Calu3 (cell line): ENCODE results near the gene OTUD4. TPM values are rescaled to one million over a fixed set of nuclear protein-coding genes. Genes with fewer than 3 reads are reported as not detected.
A peak's percentile ranks its signal among the peaks of the same experiment; 100 is the strongest.
"Not testable (repeated sequence)": the region's sequence is repeated elsewhere in the genome, so short reads cannot be mapped to it uniquely, and the experiment has no call there.

ENCODE experiments used
- BruUV-seq: library from RNA; stranded (reverse); fragments of 400-500 nt; replicated peaks from 2 replicates; lab custom pipeline; 2021; lab: Mats Ljungman, UMichigan
- CTCF ChIA-PET: fragments of 300-600 bp; sonication (Branson Sonifier 250); formaldehyde crosslinking; loops from one replicate; lab custom pipeline; 2022; ENCODE audit warnings: antibody characterized with exemption; lab: Charles Lee
- DNase-seq: peaks from one replicate; pipeline ENCODE4 v3.0.0; 2022
- H3K27ac Mint-ChIP-seq: one replicate; pipeline ENCODE4 v1.8.0; 2022; ENCODE audit warnings: mixed read lengths; ENCODE audit not compliant: unreplicated experiment
- H3K27me3 Mint-ChIP-seq: one replicate; pipeline ENCODE4 v1.8.0; 2022; ENCODE audit warnings: mixed read lengths; ENCODE audit not compliant: unreplicated experiment
- H3K36me3 Mint-ChIP-seq: one replicate; pipeline ENCODE4 v1.8.0; 2022; ENCODE audit warnings: mild to moderate bottlenecking, moderate library complexity, mixed read lengths; ENCODE audit not compliant: insufficient read depth, unreplicated experiment
- H3K4me1 Mint-ChIP-seq: one replicate; pipeline ENCODE4 v1.8.0; 2022; ENCODE audit warnings: mild to moderate bottlenecking, low read depth, mixed read lengths; ENCODE audit not compliant: unreplicated experiment
- H3K4me3 Mint-ChIP-seq: one replicate; pipeline ENCODE4 v1.8.0; 2022; ENCODE audit warnings: mild to moderate bottlenecking, low read depth, moderate library complexity, mixed read lengths; ENCODE audit not compliant: unreplicated experiment
- H3K9me3 Mint-ChIP-seq: one replicate; pipeline ENCODE4 v1.8.0; 2022; ENCODE audit warnings: low read depth, mixed read lengths; ENCODE audit not compliant: unreplicated experiment
- CTCF ChIP-seq: fragments of 200-600 bp; IDR thresholded peaks from one replicate; pipeline ENCODE4 v1.8.0; 2022; ENCODE audit warnings: antibody characterized with exemption; ENCODE audit not compliant: unreplicated experiment
- intact Hi-C: fragments of 100-400 bp; cut with micrococcal nuclease; formaldehyde crosslinking; loops from one replicate; pipeline ENCODE4 v1.10.0; 2022; ENCODE audit not compliant: unreplicated experiment
- total RNA-seq: library from RNA; stranded (reverse); gene quantifications from 2 replicates; pipeline ENCODE4 v1.2.3, GENCODE V29; 2022

Gene OTUD4
- total RNA-seq, 1 experiment from 2014 or later: 32.7 TPM

DNA sequence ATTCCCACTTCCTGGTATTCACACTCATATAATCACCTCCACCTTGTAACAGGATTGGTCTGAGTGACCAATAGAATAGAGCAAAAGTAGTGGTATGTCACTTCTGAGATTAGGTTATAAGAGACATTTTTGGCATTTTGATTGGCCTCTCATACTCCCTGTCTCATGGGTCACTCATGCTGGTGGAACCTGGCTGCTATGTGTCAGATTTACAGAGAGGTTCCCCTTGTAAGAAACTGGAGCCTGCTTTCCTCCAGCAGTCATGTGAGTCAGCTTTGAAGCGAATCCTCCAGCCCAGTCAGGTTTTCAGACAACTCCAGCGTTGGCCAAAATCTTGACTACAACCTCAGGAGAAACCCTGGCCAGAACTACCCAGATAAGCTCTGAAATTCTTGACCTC lies 2.6 kb upstream of the OTUD4 start:
- no TSS peak for BruUV-seq
- TF ChIP-seq CTCF: no peak
- Mint-ChIP-seq H3K27me3 (no peaks in the 10 kb centered on the region), H3K4me1 (peaks cover 6% of the 10 kb centered on the region), H3K9me3 (no peaks in the 10 kb centered on the region), H3K36me3 (peaks cover 31% of the 10 kb centered on the region), H3K4me3 (no peak overlapping the region), H3K27ac (no peak overlapping the region)
- DNase-seq: no peak
- CTCF ChIA-PET: no interaction called here
- intact Hi-C loops: no loop called here

- no TSS peak for BruUV-seq
- TF ChIP-seq CTCF: no peak
- peaks cover 6% of the 10 kb centered on the region for H3K4me1 Mint-ChIP-seq
- H3K9me3 Mint-ChIP-seq: no peaks in the 10 kb centered on the region
- CTCF ChIA-PET: no interaction called here
- no peak overlapping the region for H3K27ac Mint-ChIP-seq
- peaks cover 35% of the 10 kb centered on the region for H3K36me3 Mint-ChIP-seq
- no peak overlapping the region for H3K4me3 Mint-ChIP-seq
- DNase-seq: no peak
- no peaks in the 10 kb centered on the region for H3K27me3 Mint-ChIP-seq
- intact Hi-C loops: no loop called here
Measured at GRCh38 chr4:145182222-145182621, 1.8 kb upstream of the OTUD4 start.

GRCh38 chr4:145181091-145181501 lies 707 bp upstream of the OTUD4 start:
- Mint-ChIP-seq H3K27me3 (no peaks in the 10 kb centered on the region), H3K27ac (peak overlapping the region; percentile 79), H3K9me3 (no peaks in the 10 kb centered on the region), H3K36me3 (peaks cover 35% of the 10 kb centered on the region), H3K4me3 (peak overlapping the region; percentile 80), H3K4me1 (peaks cover 6% of the 10 kb centered on the region)
- CTCF ChIA-PET: no interaction called here
- no peak for DNase-seq
- TF ChIP-seq CTCF: no peak
- intact Hi-C loops: no loop called here
- BruUV-seq: TSS peak; percentile 36

DNA sequence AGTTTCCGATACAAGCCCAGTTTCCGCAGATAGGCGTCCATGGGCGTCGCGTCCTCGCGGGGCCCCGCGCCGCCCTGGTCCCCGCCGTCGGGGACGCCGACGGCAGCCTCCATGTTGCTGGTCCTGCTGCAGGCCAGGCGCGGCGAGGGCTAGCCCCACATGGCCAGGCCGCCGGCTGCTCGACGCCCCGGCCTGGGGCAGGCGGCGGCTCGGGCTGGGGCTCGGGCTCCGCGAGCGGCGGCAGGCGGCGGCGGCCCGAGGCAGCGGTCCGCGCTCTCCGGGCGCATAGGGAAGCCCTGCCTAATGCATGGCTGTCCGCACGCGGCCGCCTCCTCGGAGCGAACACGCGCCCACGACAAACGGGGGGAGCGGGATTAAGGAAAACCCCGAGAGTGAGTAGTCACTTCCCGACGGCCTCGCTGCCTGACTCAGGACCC lies 510 bp downstream of the OTUD4 start:
- BruUV-seq, CTCF ChIA-PET, H3K27ac Mint-ChIP-seq, intact Hi-C loops, H3K9me3 Mint-ChIP-seq, H3K4me1 Mint-ChIP-seq, H3K27me3 Mint-ChIP-seq: not testable (repeated sequence)
- Mint-ChIP-seq H3K36me3 (peaks cover 37% of the 10 kb centered on the region), H3K4me3 (peak overlapping the region; percentile 80)
- peak; percentile 21 for DNase-seq

GRCh38 chr4:145179281-145179860 lies 1.0 kb downstream of the OTUD4 start:
- BruUV-seq: TSS peak; percentile 47
- Mint-ChIP-seq H3K36me3 (peaks cover 42% of the 10 kb centered on the region), H3K27ac (peak overlapping the region; percentile 81), H3K27me3 (no peaks in the 10 kb centered on the region), H3K9me3 (no peaks in the 10 kb centered on the region), H3K4me1 (peaks cover 6% of the 10 kb centered on the region), H3K4me3 (peak overlapping the region; percentile 80)
- peak; percentile 69 for DNase-seq
- intact Hi-C loops: no loop called here
- no peak for TF ChIP-seq CTCF
- CTCF ChIA-PET: no interaction called here
